VCaP (cell line): ENCODE results near the gene AP1G2.

Experiments
- H3K27ac ChIP-seq: fragments of 450-650 bp; 2 replicates; pipeline ENCODE4 v1.5.1; 2017
- CTCF ChIP-seq: fragments of 450-650 bp; conservative IDR thresholded peaks from 2 replicates; pipeline ENCODE4 v1.5.1; 2017; ENCODE audit warnings: mild to moderate bottlenecking, moderate library complexity

Gene AP1G2

DNA sequence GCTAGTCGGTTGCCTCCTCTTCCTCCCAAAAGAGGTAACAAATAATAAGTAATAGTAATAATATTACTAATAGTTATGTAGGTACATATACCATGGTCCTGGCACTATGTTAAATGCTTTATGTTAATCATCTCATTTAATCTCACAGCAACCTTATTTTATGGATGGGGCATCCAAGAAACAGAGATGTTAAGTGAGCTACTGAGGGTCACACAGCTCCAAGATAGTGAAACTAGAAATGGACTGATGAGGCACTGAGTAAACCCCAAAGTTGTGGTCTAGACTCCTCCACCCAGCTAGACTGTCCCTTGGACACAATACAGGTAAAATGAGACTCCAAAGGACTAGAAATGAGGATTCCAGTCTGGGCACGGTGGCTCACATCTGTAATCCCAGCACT, 31.1 kb downstream of the AP1G2 start:
- H3K27ac ChIP-seq: no peak overlapping the region
- no peak for TF ChIP-seq CTCF

- H3K27ac ChIP-seq: no peak overlapping the region
- TF ChIP-seq CTCF: no peak
These were observed 31.6 kb downstream of the AP1G2 start for GRCh38 chr14:23535943-23536342.

GRCh38 chr14:23533652-23534435, 33.7 kb downstream of the AP1G2 start:
- H3K27ac ChIP-seq: no peak overlapping the region
- no peak for TF ChIP-seq CTCF

DNA sequence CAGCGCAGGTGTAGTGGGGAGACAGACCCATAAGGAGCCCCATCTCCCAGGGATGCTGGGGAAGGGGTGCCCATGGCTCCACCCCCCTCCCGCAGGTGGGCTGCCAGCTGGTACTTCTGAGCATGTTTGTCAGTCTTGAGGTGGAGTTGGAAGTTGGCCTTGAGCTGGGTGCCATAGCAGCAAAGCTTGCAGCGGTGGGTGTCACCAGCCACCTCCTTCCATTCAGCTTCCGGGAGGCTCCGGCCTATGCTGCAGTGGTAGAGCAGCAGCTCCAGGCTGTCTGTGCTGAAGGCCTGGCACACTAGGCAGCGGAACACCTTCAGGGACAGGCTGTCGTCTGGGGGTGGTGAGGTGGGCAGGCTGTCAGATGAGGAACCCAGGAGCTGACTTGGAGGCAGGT, 34.9 kb downstream of the AP1G2 start:
- TF ChIP-seq CTCF: no peak
- no peak overlapping the region for H3K27ac ChIP-seq

- no peak for TF ChIP-seq CTCF
- H3K27ac ChIP-seq: no peak overlapping the region
These were observed 36.2 kb downstream of the AP1G2 start for GRCh38 chr14:23531391-23531790.

GRCh38 chr14:23530375-23531055, 37.1 kb downstream of the AP1G2 start:
- no peak for TF ChIP-seq CTCF
- no peak overlapping the region for H3K27ac ChIP-seq

DNA sequence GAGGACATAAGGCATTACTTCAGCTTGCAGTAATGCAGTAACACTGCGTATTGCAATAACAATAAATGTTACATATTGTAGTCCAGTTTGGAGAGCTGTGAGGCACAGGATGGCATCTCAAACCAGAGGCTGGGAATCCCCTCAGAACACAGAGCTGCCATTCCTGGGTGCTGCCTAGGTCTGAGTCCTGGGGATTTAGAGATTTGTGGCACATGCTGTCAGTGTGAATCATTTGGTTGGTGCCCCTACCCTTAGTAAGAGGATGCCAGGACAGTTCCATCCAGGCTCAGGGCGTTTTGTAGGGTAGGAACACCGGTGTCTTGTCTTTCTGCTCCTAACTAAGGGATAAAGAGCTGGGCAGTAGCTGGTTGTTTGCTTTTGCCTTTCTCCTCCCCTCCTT, 38.6 kb downstream of the AP1G2 start:
- no peak overlapping the region for H3K27ac ChIP-seq
- TF ChIP-seq CTCF: no peak
